Erythroblast (primary cell): ENCODE measurements around the gene MOB2.

ENCODE experiments used
- GATA1 ChIP-seq: IDR thresholded peaks from 2 replicates; pipeline ENCODE4 v1.6.1; 2011; ENCODE audit warnings: low read depth, mild to moderate bottlenecking, control low read depth, low read length, moderate library complexity
- POLR2A ChIP-seq: IDR thresholded peaks from 2 replicates; pipeline ENCODE4 v1.6.1; 2011; ENCODE audit warnings: mild to moderate bottlenecking, low read length

GRCh38 chr11:1476940-1477736 lies 9.4 kb downstream of the MOB2 start:
- TF ChIP-seq POLR2A (no peak), GATA1 (no peak)
